Measurements from ENCODE around the gene BABAM1.

The BABAM1 gene

DNA sequence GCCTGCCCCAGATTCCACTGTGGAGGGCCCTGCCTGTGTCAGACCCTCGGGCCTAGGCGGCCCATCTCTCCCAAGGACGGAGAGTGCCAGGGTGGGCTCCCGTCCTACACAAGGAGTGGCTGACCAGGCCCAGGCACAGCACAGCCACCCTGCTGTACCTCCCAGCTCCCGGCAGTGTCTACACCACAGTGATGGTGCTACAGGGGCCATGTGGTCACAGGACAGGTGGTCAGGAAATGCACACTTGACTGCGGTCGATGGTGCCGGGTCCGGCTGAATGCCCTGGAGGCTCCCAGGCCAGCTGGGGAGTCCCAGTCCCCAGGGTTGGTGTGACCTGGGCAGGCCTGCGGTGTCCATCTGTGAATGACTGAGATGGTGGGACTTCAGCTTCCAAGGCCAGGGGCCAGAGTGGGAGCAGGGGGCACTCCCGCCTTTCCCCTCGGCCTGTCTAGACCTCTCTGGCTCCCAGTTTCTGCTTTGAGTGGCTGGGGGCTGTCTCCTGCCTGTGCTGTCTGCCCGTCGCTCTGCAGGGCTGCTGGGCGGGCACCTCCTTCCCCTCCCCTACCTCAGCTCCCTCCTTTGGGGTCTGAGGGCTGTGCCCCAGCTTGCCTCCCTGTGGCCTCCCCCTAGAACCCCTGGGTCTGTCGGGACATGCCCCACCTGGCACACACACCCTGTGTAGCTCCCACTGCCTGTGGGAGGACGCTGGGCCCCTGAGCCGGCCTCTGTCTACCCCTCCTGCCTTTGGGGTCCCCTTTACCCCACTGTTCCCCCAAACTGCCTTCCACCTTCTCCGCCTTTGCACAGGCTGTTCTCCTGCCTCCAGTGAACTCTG lies 54.6 kb downstream of the BABAM1 start:
- in situ Hi-C loops (cut with HindIII; ENCODE audit: low sequenced_read_pairs), result no loop called here

DNA sequence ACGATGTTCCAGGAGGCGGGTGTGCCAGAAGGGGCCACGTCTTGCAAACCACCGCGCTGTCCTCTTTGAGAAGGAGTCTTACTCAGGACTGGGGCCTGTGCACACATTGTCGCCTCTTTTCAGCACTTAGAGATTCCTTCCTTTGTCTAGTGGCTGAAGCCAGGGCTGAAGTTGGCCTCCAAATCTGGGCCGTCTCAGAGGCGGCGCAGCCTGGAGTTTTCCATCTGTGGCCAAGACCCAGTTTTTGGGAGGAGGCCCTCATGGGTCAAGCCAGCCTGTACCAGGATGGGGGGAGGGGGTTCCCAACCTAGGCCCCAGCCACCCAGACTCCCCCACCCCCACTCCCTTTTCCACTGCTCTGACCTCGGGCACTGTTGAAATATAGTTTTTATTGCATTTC lies 55.6 kb downstream of the BABAM1 start:
- in situ Hi-C loops (cut with HindIII; ENCODE audit: low sequenced_read_pairs), result no loop called here

DNA sequence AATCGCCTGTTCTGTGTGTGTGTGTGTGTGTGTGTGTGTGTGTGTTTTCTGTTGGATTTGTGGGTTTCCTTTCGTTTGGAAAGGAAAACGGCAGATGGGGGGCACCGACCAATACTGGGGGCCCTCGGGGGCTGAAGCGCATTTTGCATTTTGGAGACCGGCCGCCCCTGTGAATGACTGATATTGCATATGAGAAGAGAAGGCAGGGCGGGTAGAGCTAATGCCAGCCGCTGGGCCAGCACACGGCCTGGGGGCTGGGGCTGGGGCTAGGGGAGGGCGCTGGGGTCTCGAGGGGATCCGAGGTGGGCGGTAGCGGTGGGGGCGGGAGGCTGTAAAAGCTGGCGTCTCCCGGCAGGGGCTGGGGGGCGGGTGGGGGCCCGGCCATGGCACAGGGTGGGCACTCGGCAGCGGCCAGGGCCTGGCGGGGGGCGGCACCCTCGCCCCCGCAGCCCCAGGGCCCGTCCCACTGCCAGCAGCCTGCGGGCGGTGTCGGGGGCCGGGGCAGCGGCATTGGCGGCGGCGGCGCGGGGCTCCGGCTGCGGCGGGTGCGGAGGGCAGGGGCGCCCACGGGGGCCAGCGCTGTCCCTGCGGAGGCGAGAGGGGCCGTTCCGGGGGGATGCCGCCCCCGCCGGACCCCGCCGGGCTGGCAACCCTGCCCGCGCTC lies 56.2 kb downstream of the BABAM1 start:
- in situ Hi-C loops (cut with HindIII; ENCODE audit: low sequenced_read_pairs), result no loop called here

DNA sequence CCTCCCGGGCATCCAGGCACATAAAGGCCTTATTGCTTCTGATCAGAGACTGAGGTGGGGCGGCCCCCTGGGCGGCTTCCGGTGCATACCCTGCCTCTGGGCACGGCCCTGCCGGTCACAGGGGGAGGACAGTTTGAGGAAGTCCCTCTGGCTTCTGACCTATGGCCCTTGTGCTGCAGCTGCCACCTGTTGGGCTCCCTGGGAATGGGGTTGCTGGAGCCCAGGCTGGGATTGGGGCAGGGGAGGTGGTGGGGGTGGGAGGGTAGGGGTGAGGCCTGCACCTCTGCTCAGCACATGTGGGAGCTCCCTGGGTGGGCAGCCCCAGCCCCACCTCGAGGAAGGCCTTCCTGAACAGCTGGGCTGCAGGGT lies 56.7 kb downstream of the BABAM1 start:
- in situ Hi-C loops (cut with HindIII; ENCODE audit: low sequenced_read_pairs), result no loop called here

DNA sequence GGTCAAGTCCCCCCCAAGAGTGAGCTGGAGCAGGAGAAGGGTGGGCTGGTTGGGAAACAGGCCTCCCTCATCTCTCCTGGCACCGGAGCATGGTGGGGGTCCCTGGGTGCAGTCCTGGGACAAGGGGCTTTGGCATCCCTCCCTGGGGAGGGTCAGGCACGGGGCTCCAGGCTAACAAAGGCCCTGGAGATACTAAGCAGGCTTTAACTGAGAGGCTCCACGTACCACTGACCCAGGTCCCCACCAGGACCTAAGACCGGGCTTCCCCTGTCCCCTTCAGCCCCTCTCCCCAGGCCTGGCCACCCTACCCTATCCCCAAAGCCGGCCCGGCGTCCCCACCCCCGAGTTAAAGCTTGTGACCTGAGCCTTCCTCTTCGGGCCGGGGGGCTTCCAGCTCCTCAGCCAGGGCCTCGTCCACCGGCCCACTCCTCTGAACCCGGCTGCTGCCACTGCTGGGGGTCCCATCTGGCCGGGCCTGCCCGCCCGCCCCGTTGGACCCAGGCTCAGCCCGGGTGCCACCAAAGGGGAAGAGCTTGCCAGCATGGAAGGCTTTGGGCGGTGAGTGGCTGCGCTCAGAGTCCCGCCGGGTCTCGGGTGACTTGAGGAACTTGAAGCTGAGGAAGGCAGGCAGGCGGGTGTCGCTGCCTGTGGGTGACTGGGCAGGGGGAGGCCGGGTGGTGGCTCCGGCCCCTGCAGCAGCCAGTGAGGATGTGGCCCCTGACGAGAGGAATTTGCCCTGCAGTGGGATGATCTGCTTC lies 57.3 kb downstream of the BABAM1 start:
- in situ Hi-C loops (cut with HindIII; ENCODE audit: low sequenced_read_pairs), result no loop called here

DNA sequence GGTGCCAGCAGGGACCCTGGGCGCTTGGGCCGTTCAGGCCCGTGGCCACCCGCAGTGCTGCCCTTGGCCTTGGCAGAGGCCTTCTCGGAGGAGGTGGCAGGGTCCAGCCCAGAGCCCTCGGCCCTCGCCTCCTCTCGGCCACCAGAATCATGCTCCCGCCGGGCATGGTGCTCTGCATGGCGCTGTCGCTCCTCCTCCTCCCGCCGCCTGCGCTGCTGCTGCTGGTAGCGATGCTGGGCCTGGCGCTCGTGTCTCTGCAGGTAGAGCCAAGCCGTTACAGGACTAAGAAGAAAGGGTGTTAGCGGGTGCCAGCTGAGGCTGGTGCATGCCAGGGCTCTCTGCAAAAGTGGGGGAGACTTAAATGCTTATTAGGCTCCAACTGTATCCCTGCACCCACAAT lies 57.9 kb downstream of the BABAM1 start:
- in situ Hi-C loops (cut with HindIII; ENCODE audit: low sequenced_read_pairs), result no loop called here

DNA sequence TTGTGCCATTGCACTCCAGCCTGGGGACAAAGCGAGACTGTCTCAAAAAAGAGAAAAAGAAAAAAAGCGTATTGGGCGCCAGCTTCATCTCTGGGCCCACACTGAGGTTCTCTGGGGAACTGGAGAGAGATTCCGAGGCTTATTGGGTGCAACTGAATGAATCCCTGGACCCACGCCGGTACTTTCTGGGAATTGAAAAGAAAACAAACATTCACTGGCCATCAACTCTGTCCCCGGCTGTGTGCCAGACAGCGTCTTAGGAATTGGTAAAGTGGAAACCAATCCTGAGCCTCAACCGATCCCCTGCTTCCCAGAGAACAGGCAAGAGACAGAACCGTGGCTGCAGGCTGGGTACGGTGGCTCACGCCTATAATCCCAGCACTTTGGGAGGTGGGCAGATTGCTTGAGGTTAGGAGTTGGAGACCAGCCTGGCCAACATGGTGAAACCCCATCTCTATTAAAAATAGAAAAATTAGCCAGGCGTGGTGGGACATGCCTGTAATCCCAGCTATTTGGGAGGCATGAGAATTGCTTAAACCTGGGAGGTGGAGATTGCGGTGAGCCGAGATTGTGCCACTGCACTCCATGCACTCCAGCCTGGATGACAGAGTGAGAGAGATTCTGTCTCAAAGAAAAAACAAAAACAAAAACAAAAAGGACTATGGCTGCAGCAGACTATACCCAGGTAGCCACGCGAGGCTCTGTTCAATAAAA lies 58.8 kb downstream of the BABAM1 start:
- in situ Hi-C loops (cut with HindIII; ENCODE audit: low sequenced_read_pairs), result no loop called here

DNA sequence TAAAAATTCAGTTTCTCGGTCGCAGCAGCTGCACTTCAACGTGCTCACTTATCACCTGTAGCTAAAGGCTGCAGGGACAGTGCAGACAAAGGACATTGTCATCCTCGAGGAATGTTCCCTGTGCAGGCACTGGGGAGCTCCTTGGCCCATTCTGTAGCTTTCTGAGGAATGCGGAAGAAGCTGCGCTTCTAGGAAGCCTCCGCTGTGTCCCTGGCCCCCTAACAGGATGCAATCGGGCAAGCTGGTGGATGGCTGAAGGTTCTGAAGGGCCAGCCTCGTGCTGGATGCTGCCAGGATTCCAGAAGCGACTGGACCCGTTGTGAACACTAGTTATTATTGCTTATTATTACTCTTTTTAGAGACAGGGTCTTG lies 59.3 kb downstream of the BABAM1 start:
- in situ Hi-C loops (cut with HindIII; ENCODE audit: low sequenced_read_pairs), result no loop called here

DNA sequence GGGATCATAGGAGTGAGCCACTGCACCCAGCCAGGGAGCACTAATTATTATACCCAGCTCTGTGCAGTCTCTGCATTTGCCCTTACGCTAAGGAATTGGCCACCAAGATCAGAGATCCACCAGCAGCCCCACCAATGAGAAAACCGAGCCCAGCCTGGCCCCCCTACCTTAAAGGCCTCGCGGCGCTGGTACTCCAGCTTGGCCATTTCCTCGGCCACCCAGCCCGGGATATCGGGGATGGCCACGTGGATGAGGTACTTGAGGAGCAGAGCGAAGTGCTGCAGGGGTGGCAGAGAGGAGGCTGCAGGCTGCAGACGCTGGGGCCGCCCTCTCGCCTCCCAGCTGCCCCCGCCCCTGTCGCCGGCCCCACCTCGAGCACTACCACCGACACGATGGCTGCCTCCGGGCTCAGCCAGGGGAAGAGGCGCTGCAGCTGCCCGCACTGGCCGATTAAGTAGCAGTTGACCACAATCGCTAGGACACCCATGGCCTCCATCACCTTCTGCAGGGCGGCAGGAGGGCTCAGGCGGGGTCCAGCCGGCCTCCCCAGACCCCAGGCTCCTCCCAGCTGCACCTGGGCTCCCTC lies 59.9 kb downstream of the BABAM1 start:
- in situ Hi-C loops (cut with HindIII; ENCODE audit: low sequenced_read_pairs), result no loop called here

DNA sequence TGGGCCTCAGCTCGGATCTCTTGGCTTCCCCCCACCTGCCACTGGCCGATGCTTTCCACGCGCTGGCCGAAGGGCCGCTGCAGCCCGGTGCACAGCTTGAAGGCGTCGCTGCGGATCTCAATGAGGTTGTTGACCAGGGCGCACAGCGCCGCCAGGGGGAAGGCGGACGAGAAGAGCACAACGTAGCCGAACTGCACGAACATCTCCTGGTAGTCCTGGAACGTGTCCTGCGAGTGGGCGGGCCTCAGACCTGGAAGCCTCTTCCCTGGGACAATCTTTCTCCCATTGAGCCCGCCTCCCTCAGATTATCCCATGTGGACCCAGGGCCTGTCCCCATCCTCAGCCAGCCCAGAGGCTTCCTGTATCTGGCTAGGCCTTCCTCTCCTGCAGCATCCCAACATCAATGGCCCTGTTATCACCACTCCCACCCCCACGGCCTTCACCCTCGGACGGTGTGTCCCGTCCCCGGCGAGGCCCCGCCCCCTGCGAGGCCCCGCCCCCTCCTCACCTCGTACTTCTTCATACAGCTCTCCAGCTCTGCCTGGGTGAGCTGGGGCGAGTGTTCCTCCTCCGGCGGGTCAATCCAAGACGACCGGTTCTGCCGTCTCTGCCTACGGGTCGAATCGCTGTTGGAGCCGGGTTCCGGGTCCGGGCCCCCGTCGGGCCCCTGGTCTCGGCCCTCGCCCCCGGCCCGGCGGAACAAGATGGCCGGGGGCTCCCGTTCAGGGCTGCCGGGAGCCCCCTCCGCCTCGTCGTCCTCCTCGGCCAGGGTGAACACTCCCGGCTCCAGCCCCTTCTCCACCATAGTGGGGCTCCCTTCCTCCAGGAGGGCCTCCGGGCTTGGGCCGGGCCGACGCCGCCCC lies 60.6 kb downstream of the BABAM1 start:
- in situ Hi-C loops (cut with HindIII; ENCODE audit: low sequenced_read_pairs), result no loop called here

Measured in DLD1 (cell line).